Heart left ventricle (tissue), 13 donors: ENCODE data around the gene KLHL29.

Source experiments
- POLR2A ChIP-seq, 2 donors: fragments of 450-650 bp; IDR thresholded peaks; one replicate each; pipeline ENCODE4 v1.6.1; 2017; ENCODE audit warnings: antibody characterized with exemption in 2 of 2, mild to moderate bottlenecking in 2 of 2, moderate library complexity in 2 of 2
- TF ChIP-seq, protein P1 (sequence below), 12 donors: fragments of 200-600 bp; sonication (generic) in 4 of 12; IDR thresholded peaks; one replicate each; pipeline versions ENCODE4 v1.5.0 to v1.8.0; 2018 to 2022; ENCODE audit warnings: antibody characterized with exemption in 12 of 12, mild to moderate bottlenecking in 5 of 12
- donor health status: ischemic (EF 13 %, LVEDD 7.1; RV severe dilation, severe dysfunction).
- donor health status: DM: no; HTN: yes; CAD: no.
- donor health status: DM: no; HTN: no; CAD: no.
- donor health status: ischemic (EF 25% LVEDD 6.9; RV normal size, moderate dysfunction).
- donor health status: ischemic (EF 25% LVEDD 5.7; RV mildly dilated, moderate dysfunction).
- donor health status: ischemic (EF 35%, LVEDD 5.7; RV mildly dilated, moderate dysfunction).
- donor health status: nonischemic (EF 11% LVEDD 7.7; RV severe dilation, severe dysfunction).
- donor health status: DM: yes; HTN: yes; CAD: no.
- donor health status: PGD.
- donor health status: ischemic (EF 29% LVEDD 5.4; RV normal size, mild dysfunction).
- donor health status: nonischemic (EF 23%, LVEDD 6.1; RV moderate dilation, normal function).

DNA sequence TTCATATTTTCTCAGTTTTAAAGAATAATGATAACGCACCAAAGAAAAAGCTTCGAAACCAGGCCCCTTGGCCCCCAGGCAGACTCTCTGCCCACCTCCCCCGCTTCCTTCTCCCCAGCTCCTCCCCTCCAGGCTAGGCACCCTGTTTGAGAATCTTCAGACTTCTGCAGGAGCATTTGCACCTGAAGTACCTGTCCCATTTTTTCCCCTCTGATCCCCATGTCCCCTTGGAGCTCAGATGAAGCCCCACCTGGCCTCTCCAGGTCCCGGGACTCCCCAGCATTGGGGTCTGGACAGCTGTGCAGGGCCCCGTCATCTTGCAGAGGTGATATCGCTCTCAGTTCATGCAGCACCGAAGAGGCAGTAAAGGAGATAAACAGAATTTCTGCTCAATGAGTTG is 35.5 kb upstream of the KLHL29 start:
- TF ChIP-seq, protein P1, sequence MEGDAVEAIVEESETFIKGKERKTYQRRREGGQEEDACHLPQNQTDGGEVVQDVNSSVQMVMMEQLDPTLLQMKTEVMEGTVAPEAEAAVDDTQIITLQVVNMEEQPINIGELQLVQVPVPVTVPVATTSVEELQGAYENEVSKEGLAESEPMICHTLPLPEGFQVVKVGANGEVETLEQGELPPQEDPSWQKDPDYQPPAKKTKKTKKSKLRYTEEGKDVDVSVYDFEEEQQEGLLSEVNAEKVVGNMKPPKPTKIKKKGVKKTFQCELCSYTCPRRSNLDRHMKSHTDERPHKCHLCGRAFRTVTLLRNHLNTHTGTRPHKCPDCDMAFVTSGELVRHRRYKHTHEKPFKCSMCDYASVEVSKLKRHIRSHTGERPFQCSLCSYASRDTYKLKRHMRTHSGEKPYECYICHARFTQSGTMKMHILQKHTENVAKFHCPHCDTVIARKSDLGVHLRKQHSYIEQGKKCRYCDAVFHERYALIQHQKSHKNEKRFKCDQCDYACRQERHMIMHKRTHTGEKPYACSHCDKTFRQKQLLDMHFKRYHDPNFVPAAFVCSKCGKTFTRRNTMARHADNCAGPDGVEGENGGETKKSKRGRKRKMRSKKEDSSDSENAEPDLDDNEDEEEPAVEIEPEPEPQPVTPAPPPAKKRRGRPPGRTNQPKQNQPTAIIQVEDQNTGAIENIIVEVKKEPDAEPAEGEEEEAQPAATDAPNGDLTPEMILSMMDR (IDR thresholded peaks at IDR 0.05), result no peak
- no peak for TF ChIP-seq POLR2A (IDR thresholded peaks at IDR 0.05)
